Body of pancreas (tissue), 4 donors: ENCODE data around the gene ANAPC1.

Experiments used
- CTCF ChIP-seq, 7 experiments: fragments of 450-650 bp in 4 of 7; fragments of 200-600 bp in 3 of 7; sonication (generic) in 3 of 7; IDR thresholded peaks; one replicate each; pipeline ENCODE4 v1.5.1; 2016 to 2019; ENCODE audit warnings: antibody characterized with exemption in 7 of 7
- POLR2A ChIP-seq, 3 donors: fragments of 450-650 bp; IDR thresholded peaks; one replicate each; pipeline ENCODE4 v1.6.1; 2016; ENCODE audit warnings: antibody characterized with exemption in 3 of 3, mild to moderate bottlenecking in 2 of 3

DNA sequence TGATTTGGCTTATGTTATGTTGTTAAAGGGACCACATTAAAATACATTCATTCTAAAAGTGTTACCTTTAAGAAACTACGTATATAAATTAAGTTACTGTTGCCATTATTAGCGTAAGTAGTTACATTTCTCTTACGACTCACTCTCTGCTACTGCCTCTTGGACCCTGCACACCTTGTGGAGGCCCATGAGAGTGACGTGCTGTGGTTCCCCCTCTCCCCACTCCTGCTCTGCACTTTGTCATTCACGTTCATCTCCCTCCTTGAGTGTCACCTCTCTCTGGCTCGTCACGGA is 13.6 kb upstream of the ANAPC1 start:
- TF ChIP-seq CTCF (IDR thresholded peaks at IDR 0.05): no peak
- no peak for TF ChIP-seq POLR2A (IDR thresholded peaks at IDR 0.05)
